HEK293T (cell line): Measurements from ENCODE around the gene ABI3BP.

ENCODE experiments used
- BHLHE40 ChIP-seq: fragments of 450-650 bp; IDR thresholded peaks from 2 replicates; pipeline ENCODE4 v1.6.1; 2016; ENCODE audit warnings: mild to moderate bottlenecking, moderate library complexity, borderline replicate concordance
- CTBP1 ChIP-seq: fragments of 450-650 bp; IDR thresholded peaks from 2 replicates; pipeline ENCODE4 v1.6.1; 2016; ENCODE audit warnings: borderline replicate concordance
- ELF4 ChIP-seq: fragments of 450-650 bp; IDR thresholded peaks from 2 replicates; pipeline ENCODE4 v1.6.1; 2017; ENCODE audit warnings: antibody characterized with exemption
- FOXA1 ChIP-seq: fragments of 450-650 bp; IDR thresholded peaks from 2 replicates; pipeline ENCODE4 v1.6.1; 2016; ENCODE audit warnings: mild to moderate bottlenecking
- FOXK2 ChIP-seq: fragments of 450-650 bp; IDR thresholded peaks from 2 replicates; pipeline ENCODE4 v1.6.1; 2016; ENCODE audit warnings: mild to moderate bottlenecking
- FOXM1 ChIP-seq: fragments of 450-650 bp; IDR thresholded peaks from 2 replicates; pipeline ENCODE4 v1.6.1; 2017; ENCODE audit warnings: mild to moderate bottlenecking, borderline replicate concordance
- HDGF ChIP-seq: fragments of 450-650 bp; IDR thresholded peaks from 2 replicates; pipeline ENCODE4 v1.6.1; 2017; ENCODE audit warnings: antibody characterized with exemption, borderline replicate concordance
- NFRKB ChIP-seq: fragments of 450-650 bp; IDR thresholded peaks from 2 replicates; pipeline ENCODE4 v1.6.1; 2016; ENCODE audit warnings: mild to moderate bottlenecking, moderate library complexity
- SUZ12 ChIP-seq: fragments of 450-650 bp; IDR thresholded peaks from 2 replicates; pipeline ENCODE4 v1.6.1; 2016; ENCODE audit warnings: mild to moderate bottlenecking

- TF ChIP-seq FOXK2 (no peak), BHLHE40 (no peak), FOXA1 (no peak), CTBP1 (no peak), SUZ12 (no peak), FOXM1 (no peak), NFRKB (no peak), HDGF (no peak), ELF4 (no peak)
Observed at GRCh38 chr3:100761211-100761942, 231.8 kb downstream of the ABI3BP start.
